GM23248 (cell line): Measurements from ENCODE around the gene FAM177A1.

Experiments
- EZH2 ChIP-seq: fragments of 200-600 bp; sonication (generic); IDR thresholded peaks from 2 replicates; pipeline ENCODE4 v1.6.1; 2018; ENCODE audit warnings: antibody characterized with exemption, mild to moderate bottlenecking; ENCODE audit not compliant: insufficient read depth, poor library complexity, severe bottlenecking
- EZH2phosphoT487 ChIP-seq: fragments of 200-600 bp; sonication (generic); IDR thresholded peaks from 2 replicates; pipeline ENCODE4 v1.6.1; 2018; ENCODE audit warnings: antibody characterized with exemption, moderate library complexity, mild to moderate bottlenecking, low read depth; ENCODE audit not compliant: insufficient read depth

- TF ChIP-seq EZH2 (no peak), EZH2phosphoT487 (no peak)
These were observed 27.4 kb downstream of the FAM177A1 start for GRCh38 chr14:35073486-35073885.
